Activated CD4-positive, alpha-beta T cell treated with anti-CD3 and anti-CD28 coated beads, Interleukin-2, amount 50 U/mL, for 48 hours (primary cell): Measurements from ENCODE around the gene FOXN3.
"Not testable (repeated sequence)": the region's sequence is repeated elsewhere in the genome, so short reads cannot be mapped to it uniquely, and the experiment has no call there.

ENCODE experiments used
- DNase-seq, 2 experiments: peaks; one replicate each; pipeline ENCODE4 v3.0.0-alpha.2; 2020

FOXN3 gene

DNA sequence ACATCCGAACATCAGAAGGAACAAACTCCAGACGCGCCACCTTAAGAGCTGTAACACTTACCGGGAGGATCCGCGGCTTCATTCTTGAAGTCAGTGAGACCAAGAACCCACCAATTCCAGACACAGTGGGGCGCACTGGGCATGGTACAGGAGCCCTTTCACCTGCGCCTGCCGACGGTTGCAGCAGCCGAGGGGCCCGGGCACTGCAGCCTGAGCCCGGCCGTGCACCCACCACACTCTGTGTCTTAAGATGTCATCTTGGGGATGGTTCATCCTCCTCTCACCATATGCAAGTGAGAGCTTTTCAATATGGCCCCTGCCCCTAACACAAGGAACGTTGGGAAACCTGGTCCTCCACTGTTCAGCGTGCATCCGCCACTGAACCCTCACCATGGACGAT is 304.3 kb downstream of the FOXN3 start:
- no peak for DNase-seq

GRCh38 chr14:89111766-89112543 is 305.1 kb downstream of the FOXN3 start:
- not testable (repeated sequence) for DNase-seq

GRCh38 chr14:89111232-89111631 is 305.8 kb downstream of the FOXN3 start:
- not testable (repeated sequence) for DNase-seq

- DNase-seq, result no peak
Observed at GRCh38 chr14:89110110-89110509, 306.9 kb downstream of the FOXN3 start.

DNA sequence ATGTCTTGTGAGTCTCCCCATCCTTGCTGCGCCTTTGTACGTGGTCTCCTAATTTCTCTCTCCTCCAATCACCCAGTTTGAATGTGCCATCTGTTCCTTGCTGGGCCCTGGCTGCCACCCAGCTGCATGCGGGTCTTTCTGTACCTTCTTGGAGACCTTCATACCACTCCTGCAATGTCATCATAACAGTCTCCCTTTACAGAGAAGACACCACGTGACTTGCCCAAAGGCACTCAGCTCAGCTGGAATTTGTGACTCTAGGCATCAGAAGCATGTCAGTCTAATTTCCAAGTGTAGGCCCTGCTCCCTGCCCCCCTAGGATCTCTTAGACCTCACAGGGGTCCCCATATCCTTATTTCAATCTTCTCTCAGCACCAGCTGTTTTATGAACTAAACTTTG is 308.4 kb downstream of the FOXN3 start:
- DNase-seq, result no peak

DNA sequence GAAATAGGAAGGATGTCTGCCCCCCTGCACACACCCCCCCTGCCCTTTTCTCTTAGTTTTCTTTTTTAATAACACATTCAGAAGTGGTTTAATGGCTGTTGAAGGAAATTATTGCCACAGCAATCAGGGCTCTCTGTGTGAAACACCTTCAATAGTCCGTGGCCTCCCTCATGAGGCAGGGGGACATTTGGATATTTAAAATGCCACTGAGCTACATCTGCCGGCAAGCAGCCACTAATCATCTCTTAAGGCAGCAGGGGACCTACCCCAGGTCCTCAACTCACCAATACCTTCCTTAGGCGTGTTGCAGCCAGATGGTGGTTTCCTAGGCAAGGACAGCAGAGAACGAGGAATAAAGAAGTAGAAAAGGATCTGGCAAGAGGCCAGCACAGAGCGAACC is 309.4 kb downstream of the FOXN3 start:
- DNase-seq, result no peak
